HG03520 (cell line): ENCODE results near the gene KIF25.

ENCODE experiments used
- ATAC-seq: cut with Tn5 transposase; IDR thresholded peaks from one replicate; pipeline ENCODE4 v1.9.1; 2021; ENCODE audit warnings: mild to moderate bottlenecking, moderate library complexity; ENCODE audit not compliant: unreplicated experiment

Gene KIF25

GRCh38 chr6:167997642-167998041 is at the start of gene KIF25:
Gene KIF25 (plus strand): TSS chr6:167997671. CDS start chr6:168029586, 31,915 bp downstream.
- no peak for ATAC-seq

- ATAC-seq = no peak
Observed at GRCh38 chr6:167947716-167948115, 49.8 kb upstream of the KIF25 start.

GRCh38 chr6:167948716-167949115 is 48.8 kb upstream of the KIF25 start:
- ATAC-seq = no peak

- ATAC-seq = no peak
Observed at GRCh38 chr6:167949121-167949684, 48.3 kb upstream of the KIF25 start.

- no peak for ATAC-seq
Observed at GRCh38 chr6:167951781-167952511, 45.5 kb upstream of the KIF25 start.

GRCh38 chr6:167952512-167952859 is 45.0 kb upstream of the KIF25 start:
- no peak for ATAC-seq

- ATAC-seq = no peak
Observed at GRCh38 chr6:167953551-167953950, 43.9 kb upstream of the KIF25 start.

- ATAC-seq = no peak
Observed at GRCh38 chr6:167954151-167954550, 43.3 kb upstream of the KIF25 start.

- no peak for ATAC-seq
Observed at GRCh38 chr6:167956491-167956890, 41.0 kb upstream of the KIF25 start.

- ATAC-seq = no peak
Observed at GRCh38 chr6:167956983-167957492, 40.4 kb upstream of the KIF25 start.

GRCh38 chr6:167957626-167958025 is 39.8 kb upstream of the KIF25 start:
- no peak for ATAC-seq

- no peak for ATAC-seq
Observed at GRCh38 chr6:167960579-167960978, 36.9 kb upstream of the KIF25 start.

- ATAC-seq = no peak
Observed at GRCh38 chr6:167962711-167963110, 34.8 kb upstream of the KIF25 start.

- ATAC-seq = no peak
Observed at GRCh38 chr6:167963589-167964057, 33.8 kb upstream of the KIF25 start.

GRCh38 chr6:167965592-167966539 is 31.6 kb upstream of the KIF25 start:
- no peak for ATAC-seq

GRCh38 chr6:167966540-167966905 is 30.9 kb upstream of the KIF25 start:
- no peak for ATAC-seq

- no peak for ATAC-seq
Observed at GRCh38 chr6:167968091-167968490, 29.4 kb upstream of the KIF25 start.

GRCh38 chr6:167970230-167970629 is 27.2 kb upstream of the KIF25 start:
- no peak for ATAC-seq

GRCh38 chr6:167972193-167972592 is 25.3 kb upstream of the KIF25 start:
- ATAC-seq = no peak

- ATAC-seq = no peak
Observed at GRCh38 chr6:167973148-167973885, 24.2 kb upstream of the KIF25 start.
